Measurements from ENCODE around the gene TMEM97. TPM values are rescaled to one million over a fixed set of nuclear protein-coding genes. Genes with fewer than 3 reads are reported as not detected.

Gene TMEM97
- total and polyA plus RNA-seq, 2 donors = 3.3 to 17.2 TPM

GRCh38 chr17:28371245-28372202 is 52.5 kb downstream of the TMEM97 start, which contains the start of gene SARM1:
Gene SARM1 (plus strand): TSS chr17:28371694. CDS start chr17:28372033, 339 bp downstream.
- H3K36me3 ChIP-seq (ENCODE audit: control insufficient read depth in 2 of 2, insufficient read depth in 2 of 2, low read length in 1 of 2) = no peaks in the 10 kb centered on the region
- H3K4me1 ChIP-seq (ENCODE audit: control insufficient read depth in 2 of 2, insufficient read depth in 2 of 2, low read length in 2 of 2) = peaks cover 10 to 14% of the 10 kb centered on the region in 2 donors
- H3K27ac ChIP-seq (ENCODE audit: low read depth in 1 of 2, low read length in 1 of 2) = peak within 1 kb of the TSS in 1 of 2 donors; percentile 36
- WGBS = under 1% methylated on average over 80 of the region's 80 CpGs
- H3K4me3 ChIP-seq (ENCODE audit: low read length in 2 of 2) = peak within 1 kb of the TSS; percentile 44 to 68
- peaks cover 8 to 50% of the 10 kb centered on the region in 2 donors for H3K27me3 ChIP-seq (ENCODE audit: control insufficient read depth in 2 of 2, insufficient read depth in 1 of 2, low read length in 1 of 2)
- DNase-seq (ENCODE audit: low read depth in 6 of 9, low spot score in 9 of 9) = peak in 7 of 9 donors; percentile 9 to 59 (median 43)
- H3K9me3 ChIP-seq (ENCODE audit: control insufficient read depth in 2 of 2, insufficient read depth in 1 of 2, low read length in 1 of 2) = peaks cover 0 to 1% of the 10 kb centered on the region in 2 donors

- peak overlapping the region in 1 of 2 donors; percentile 36 for H3K27ac ChIP-seq (ENCODE audit: low read depth in 1 of 2, low read length in 1 of 2)
- peaks cover 8 to 50% of the 10 kb centered on the region in 2 donors for H3K27me3 ChIP-seq (ENCODE audit: control insufficient read depth in 2 of 2, insufficient read depth in 1 of 2, low read length in 1 of 2)
- 10% methylated on average over 53 of the region's 53 CpGs for WGBS
- peak overlapping the region in 1 of 2 donors; percentile 68 for H3K4me3 ChIP-seq (ENCODE audit: low read length in 2 of 2)
- H3K9me3 ChIP-seq (ENCODE audit: control insufficient read depth in 2 of 2, insufficient read depth in 1 of 2, low read length in 1 of 2) = peaks cover 0 to 1% of the 10 kb centered on the region in 2 donors
- peaks cover 10 to 14% of the 10 kb centered on the region in 2 donors for H3K4me1 ChIP-seq (ENCODE audit: control insufficient read depth in 2 of 2, insufficient read depth in 2 of 2, low read length in 2 of 2)
- H3K36me3 ChIP-seq (ENCODE audit: control insufficient read depth in 2 of 2, insufficient read depth in 2 of 2, low read length in 1 of 2) = no peaks in the 10 kb centered on the region
- no peak for DNase-seq (ENCODE audit: low read depth in 6 of 9, low spot score in 9 of 9)
Measured at GRCh38 chr17:28372203-28372944, 53.4 kb downstream of the TMEM97 start.

GRCh38 chr17:28372945-28373274 is 53.9 kb downstream of the TMEM97 start:
- DNase-seq (ENCODE audit: low read depth in 6 of 9, low spot score in 9 of 9) = no peak
- H3K27me3 ChIP-seq (ENCODE audit: control insufficient read depth in 2 of 2, insufficient read depth in 1 of 2, low read length in 1 of 2) = peaks cover 8 to 50% of the 10 kb centered on the region in 2 donors
- peaks cover 0 to 1% of the 10 kb centered on the region in 2 donors for H3K9me3 ChIP-seq (ENCODE audit: control insufficient read depth in 2 of 2, insufficient read depth in 1 of 2, low read length in 1 of 2)
- no peaks in the 10 kb centered on the region for H3K36me3 ChIP-seq (ENCODE audit: control insufficient read depth in 2 of 2, insufficient read depth in 2 of 2, low read length in 1 of 2)
- H3K27ac ChIP-seq (ENCODE audit: low read depth in 1 of 2, low read length in 1 of 2) = no peak overlapping the region
- H3K4me1 ChIP-seq (ENCODE audit: control insufficient read depth in 2 of 2, insufficient read depth in 2 of 2, low read length in 2 of 2) = peaks cover 10 to 14% of the 10 kb centered on the region in 2 donors
- no peak overlapping the region for H3K4me3 ChIP-seq (ENCODE audit: low read length in 2 of 2)
- WGBS = 94% methylated on average over 6 of the region's 6 CpGs

Other genes with a start within 250 kb of the TMEM97 start
- 44.6 TPM for gene IFT20, start 16.3 kb downstream of the TMEM97 start, total RNA-seq
- gene IFT20, start 16.3 kb downstream of the TMEM97 start, polyA plus RNA-seq = 82.5 TPM
- 11.3 TPM for gene TNFAIP1, start 16.6 kb downstream of the TMEM97 start, total RNA-seq
- gene TNFAIP1, start 16.6 kb downstream of the TMEM97 start, polyA plus RNA-seq = 19.4 TPM
- gene POLDIP2, start 38.3 kb downstream of the TMEM97 start, total RNA-seq = 52.5 TPM
- gene POLDIP2, start 38.3 kb downstream of the TMEM97 start, polyA plus RNA-seq = 37.6 TPM
- not detected for gene SEBOX, start 46.0 kb downstream of the TMEM97 start, total RNA-seq
- not detected for gene SEBOX, start 46.0 kb downstream of the TMEM97 start, polyA plus RNA-seq
- gene VTN, start 51.1 kb downstream of the TMEM97 start, total RNA-seq = 0.09 TPM
- 0.59 TPM for gene VTN, start 51.1 kb downstream of the TMEM97 start, polyA plus RNA-seq
- 1.2 TPM for gene SARM1, start 52.5 kb downstream of the TMEM97 start, total RNA-seq
- 5.4 TPM for gene SARM1, start 52.5 kb downstream of the TMEM97 start, polyA plus RNA-seq
- 13.1 TPM for gene SLC46A1, start 87.0 kb downstream of the TMEM97 start, total RNA-seq
- gene SLC46A1, start 87.0 kb downstream of the TMEM97 start, polyA plus RNA-seq = 10.5 TPM
- gene SLC13A2, start 154.4 kb downstream of the TMEM97 start, total RNA-seq = not detected
- 0.09 TPM for gene SLC13A2, start 154.4 kb downstream of the TMEM97 start, polyA plus RNA-seq
- 5.4 TPM for gene FOXN1, start 187.1 kb downstream of the TMEM97 start, total RNA-seq
- gene FOXN1, start 187.1 kb downstream of the TMEM97 start, polyA plus RNA-seq = 6.5 TPM
- 30.4 TPM for gene UNC119, start 233.4 kb downstream of the TMEM97 start, total RNA-seq
- 30.6 TPM for gene UNC119, start 233.4 kb downstream of the TMEM97 start, polyA plus RNA-seq

Data from thymus (tissue), 11 donors.